Mucosa of descending colon (tissue), 3 donors: ENCODE measurements around the gene DAAM1. TPM values are rescaled to one million over a fixed set of nuclear protein-coding genes. Genes with fewer than 3 reads are reported as not detected.

Experiments
- ATAC-seq: fragments of 200-7000 bp; cut with Tn5 transposase; one replicate; pipeline ENCODE4 v1.9.1; 2020; ENCODE audit warnings: mild to moderate bottlenecking, moderate library complexity
- DNase-seq, 3 donors: peaks; one replicate each; pipeline ENCODE4 v3.0.0-alpha.2; 2020
- H3K36me3 ChIP-seq: fragments of 200-600 bp; one replicate; pipeline ENCODE4 v1.8.0; 2021; ENCODE audit warnings: low read depth, mild to moderate bottlenecking
- H3K4me1 ChIP-seq: fragments of 200-600 bp; one replicate; pipeline ENCODE4 v1.8.0; 2021; ENCODE audit warnings: low read depth, mild to moderate bottlenecking
- H3K4me3 ChIP-seq: fragments of 200-600 bp; one replicate; pipeline ENCODE4 v1.8.0; 2021; ENCODE audit warnings: mild to moderate bottlenecking
- H3K9me3 ChIP-seq: fragments of 200-600 bp; one replicate; pipeline ENCODE4 v1.8.0; 2021; ENCODE audit warnings: mild to moderate bottlenecking
- intact Hi-C, 2 donors: fragments of 100-400 bp; cut with DNase I in 1 of 2; cut with micrococcal nuclease in 1 of 2; formaldehyde crosslinking; loops; one replicate each; pipeline versions ENCODE4 v1.11.0 to v1.11.1; 2022; cut with DNase I, micrococcal nuclease
- total RNA-seq, 3 donors: library from RNA; stranded (reverse); fragmentation: NEBNext Ultra II Directional in 2 of 3; extraction: Animal tissue kit (Norgen Biotek cat#: 25700) in 2 of 3; gene quantifications; one replicate each; pipeline versions ENCODE4 v1.2.1 to v1.2.4, GENCODE V29; 2021 to 2023
- TF ChIP-seq, protein P1 (sequence below): fragments of 200-600 bp; IDR thresholded peaks from one replicate; pipeline ENCODE4 v1.8.0; 2022; ENCODE audit warnings: antibody characterized with exemption, mild to moderate bottlenecking
- donor health status: DM: no; HTN: no; CAD: no; lungs with moderate emphysema.
- donor health status: DM: no; HTN: no; CAD: no.
- donor health status: DM: no; HTN: yes; CAD: no.

Gene DAAM1
- total RNA-seq, 3 donors from 2014 or later: 41.0 to 85.4 (median 49.6) TPM

DNA sequence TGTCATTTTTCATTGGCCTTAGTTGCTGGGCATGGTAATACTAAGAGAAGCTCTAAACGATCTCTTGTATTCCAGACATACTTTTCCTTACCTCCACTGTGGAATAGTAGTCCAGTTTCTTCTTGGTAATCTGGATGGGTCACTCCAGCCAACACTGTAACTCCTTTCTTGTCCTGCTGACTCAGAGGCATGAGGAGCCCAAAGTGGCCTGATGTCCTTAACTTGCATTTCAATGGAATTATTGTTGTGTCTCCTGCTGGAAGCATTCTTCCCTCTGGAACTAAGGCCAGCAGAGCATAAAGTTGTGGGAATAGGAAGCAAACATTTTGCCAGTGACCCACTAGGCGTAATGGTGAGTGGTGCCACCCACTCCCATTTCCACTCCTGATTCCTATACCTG is 33.1 kb downstream of the DAAM1 start:
- peaks cover 4% of the 10 kb centered on the region for H3K4me1 ChIP-seq
- DNase-seq (no peak), ATAC-seq (no peak)
- TF ChIP-seq, protein P1, sequence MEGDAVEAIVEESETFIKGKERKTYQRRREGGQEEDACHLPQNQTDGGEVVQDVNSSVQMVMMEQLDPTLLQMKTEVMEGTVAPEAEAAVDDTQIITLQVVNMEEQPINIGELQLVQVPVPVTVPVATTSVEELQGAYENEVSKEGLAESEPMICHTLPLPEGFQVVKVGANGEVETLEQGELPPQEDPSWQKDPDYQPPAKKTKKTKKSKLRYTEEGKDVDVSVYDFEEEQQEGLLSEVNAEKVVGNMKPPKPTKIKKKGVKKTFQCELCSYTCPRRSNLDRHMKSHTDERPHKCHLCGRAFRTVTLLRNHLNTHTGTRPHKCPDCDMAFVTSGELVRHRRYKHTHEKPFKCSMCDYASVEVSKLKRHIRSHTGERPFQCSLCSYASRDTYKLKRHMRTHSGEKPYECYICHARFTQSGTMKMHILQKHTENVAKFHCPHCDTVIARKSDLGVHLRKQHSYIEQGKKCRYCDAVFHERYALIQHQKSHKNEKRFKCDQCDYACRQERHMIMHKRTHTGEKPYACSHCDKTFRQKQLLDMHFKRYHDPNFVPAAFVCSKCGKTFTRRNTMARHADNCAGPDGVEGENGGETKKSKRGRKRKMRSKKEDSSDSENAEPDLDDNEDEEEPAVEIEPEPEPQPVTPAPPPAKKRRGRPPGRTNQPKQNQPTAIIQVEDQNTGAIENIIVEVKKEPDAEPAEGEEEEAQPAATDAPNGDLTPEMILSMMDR: no peak
- no peak overlapping the region for H3K4me3 ChIP-seq
- H3K36me3 ChIP-seq: no peaks in the 10 kb centered on the region
- intact Hi-C loops: no loop called here
- no peaks in the 10 kb centered on the region for H3K9me3 ChIP-seq

DNA sequence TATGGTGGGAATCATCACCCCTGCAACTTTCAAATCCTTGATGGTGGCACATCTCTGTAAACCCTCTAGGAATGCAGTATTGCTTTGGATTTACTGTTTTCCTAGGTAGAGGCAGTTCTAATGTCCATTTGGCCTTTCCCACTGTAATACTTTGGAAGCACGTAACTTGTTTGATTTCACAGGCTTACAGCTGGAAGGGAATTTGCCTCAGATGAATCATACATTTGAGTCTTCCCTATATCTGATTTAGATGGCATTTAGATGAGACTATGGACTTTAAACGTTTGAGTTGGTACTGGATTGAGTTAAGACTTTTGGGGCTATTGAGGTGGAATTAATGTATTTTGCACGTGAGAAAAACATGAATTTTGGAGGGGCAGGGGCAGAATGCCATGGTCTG is 35.9 kb downstream of the DAAM1 start:
- intact Hi-C loops: no loop called here
- Histone ChIP-seq H3K36me3 (no peaks in the 10 kb centered on the region), H3K4me3 (no peak overlapping the region), H3K4me1 (no peaks in the 10 kb centered on the region), H3K9me3 (no peaks in the 10 kb centered on the region)
- DNase-seq (no peak), ATAC-seq (no peak)
- TF ChIP-seq, protein P1: no peak

DNA sequence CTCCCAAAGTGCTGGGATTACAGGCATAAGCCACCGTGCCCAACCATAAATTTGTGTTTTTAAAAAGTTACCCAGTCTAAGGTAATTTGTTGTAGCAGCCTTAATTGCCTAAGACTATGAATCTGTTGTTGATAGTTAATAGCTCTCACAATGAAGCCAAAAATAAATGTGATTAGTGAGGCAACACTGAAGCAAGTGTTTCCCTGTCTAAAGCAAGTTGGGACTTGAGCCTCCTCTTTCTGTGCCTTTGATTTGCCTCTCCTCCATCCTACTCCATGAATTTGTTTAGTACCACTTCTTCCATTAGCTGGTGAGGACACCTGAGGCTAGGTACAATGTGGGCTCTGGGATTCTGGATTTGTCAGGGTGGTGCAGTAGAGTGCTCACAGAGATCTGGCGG is 36.8 kb downstream of the DAAM1 start:
- Histone ChIP-seq H3K9me3 (no peaks in the 10 kb centered on the region), H3K36me3 (no peaks in the 10 kb centered on the region), H3K4me1 (no peaks in the 10 kb centered on the region), H3K4me3 (no peak overlapping the region)
- intact Hi-C loops: no loop called here
- TF ChIP-seq, protein P1: no peak
- ATAC-seq: no peak
- DNase-seq: no peak

DNA sequence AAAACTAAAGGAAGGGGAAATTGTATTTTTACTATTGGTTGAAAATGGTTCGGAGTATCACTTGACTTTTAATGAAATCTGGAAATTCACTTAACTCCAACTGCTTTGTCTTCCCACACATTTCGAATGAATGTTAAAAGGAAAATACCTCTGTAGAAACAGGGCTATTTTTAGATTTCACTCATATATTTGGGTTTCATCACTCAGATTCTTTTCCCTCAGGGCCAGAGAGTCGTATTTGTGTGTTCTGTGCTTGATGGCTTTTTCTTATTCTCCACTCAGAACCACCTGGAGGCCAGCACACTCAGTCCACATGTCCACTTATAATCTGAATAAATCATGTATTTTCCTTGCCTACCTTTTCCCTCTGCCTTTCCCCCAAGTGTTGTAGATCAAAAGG is 40.0 kb downstream of the DAAM1 start:
- ATAC-seq: no peak
- intact Hi-C loops: no loop called here
- TF ChIP-seq, protein P1: no peak
- Histone ChIP-seq H3K4me3 (no peak overlapping the region), H3K4me1 (no peaks in the 10 kb centered on the region), H3K36me3 (no peaks in the 10 kb centered on the region), H3K9me3 (no peaks in the 10 kb centered on the region)
- DNase-seq: no peak

DNA sequence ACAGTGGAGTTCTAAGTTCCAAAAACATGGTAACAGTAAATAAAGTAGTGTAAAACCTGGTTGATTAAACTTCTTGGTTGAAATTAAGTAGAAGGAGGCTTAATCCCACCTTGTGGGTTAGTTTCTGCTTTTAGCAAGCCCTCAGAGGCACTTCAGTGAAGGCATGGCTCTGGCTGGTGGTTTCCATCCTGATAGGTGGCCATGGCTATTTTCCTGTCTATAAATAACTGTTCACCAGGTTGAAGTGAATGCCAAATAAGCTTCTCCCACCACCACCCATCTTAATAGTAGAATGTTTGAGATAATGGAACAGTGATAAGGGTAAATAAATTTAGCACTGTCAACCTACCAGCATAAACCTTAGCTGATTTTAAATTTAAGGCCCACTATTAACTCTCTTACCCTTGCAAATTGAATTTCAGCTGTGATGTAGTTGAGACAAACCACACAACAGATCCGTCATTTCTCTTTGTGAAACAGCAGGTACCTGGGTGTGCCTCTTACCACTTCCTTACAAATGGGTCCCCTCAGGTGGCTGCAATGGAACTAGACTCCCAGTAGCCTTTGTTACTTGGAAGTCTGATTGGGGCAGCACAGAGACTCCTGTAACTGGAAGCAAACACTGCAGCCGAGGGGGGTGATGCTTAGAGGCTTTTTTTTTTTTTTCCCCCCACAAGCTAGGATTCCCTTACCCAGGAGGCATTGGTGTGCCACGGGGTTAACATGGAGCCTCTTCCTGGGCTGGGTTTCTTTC is 41.4 kb downstream of the DAAM1 start:
- ATAC-seq (no peak), DNase-seq (no peak)
- Histone ChIP-seq H3K4me3 (no peak overlapping the region), H3K4me1 (no peaks in the 10 kb centered on the region), H3K36me3 (no peaks in the 10 kb centered on the region), H3K9me3 (no peaks in the 10 kb centered on the region)
- intact Hi-C loops: no loop called here
- TF ChIP-seq, protein P1: no peak
